Smooth muscle cell (in vitro differentiated cells): ENCODE measurements around the gene RWDD1. TPM values are rescaled to one million over a fixed set of nuclear protein-coding genes. Genes with fewer than 3 reads are reported as not detected.

Experiments used
- DNase-seq: peaks from one replicate; lab custom pipeline; 2025; ENCODE audit not compliant: unreplicated experiment; lab: John Stamatoyannopoulos, UW
- H2AFZ ChIP-seq: fragments of 200-600 bp; sonication (generic); 2 replicates; pipeline ENCODE4 v1.6.0; 2016; ENCODE audit warnings: antibody characterized with exemption, low read depth, mild to moderate bottlenecking
- H3F3A ChIP-seq: fragments of 200-600 bp; sonication (generic); 2 replicates; pipeline ENCODE4 v1.6.0; 2017; ENCODE audit warnings: antibody characterized with exemption, low read depth
- H3K27ac ChIP-seq: fragments of 200-600 bp; sonication (generic); 2 replicates; pipeline ENCODE4 v1.5.1; 2016; ENCODE audit warnings: low read depth, mild to moderate bottlenecking
- H3K27me3 ChIP-seq: fragments of 200-600 bp; sonication (generic); 2 replicates; pipeline ENCODE4 v1.6.1; 2016; ENCODE audit warnings: low read depth, mild to moderate bottlenecking
- H3K36me3 ChIP-seq: fragments of 200-600 bp; sonication (generic); 2 replicates; pipeline ENCODE4 v1.5.1; 2016; ENCODE audit warnings: low read depth
- H3K4me1 ChIP-seq: fragments of 200-600 bp; sonication (generic); 2 replicates; pipeline ENCODE4 v1.5.1; 2016; ENCODE audit warnings: low read depth
- H3K4me2 ChIP-seq: fragments of 200-600 bp; sonication (generic); 2 replicates; pipeline ENCODE4 v1.6.0; 2016; ENCODE audit warnings: mild to moderate bottlenecking
- H3K4me3 ChIP-seq: fragments of 200-600 bp; sonication (generic); 2 replicates; pipeline ENCODE4 v1.5.1; 2016; ENCODE audit warnings: mild to moderate bottlenecking
- H3K79me2 ChIP-seq: fragments of 200-600 bp; sonication (generic); 2 replicates; pipeline ENCODE4 v1.6.0; 2016; ENCODE audit warnings: low read depth, mild to moderate bottlenecking
- H3K9ac ChIP-seq: fragments of 200-600 bp; sonication (generic); 2 replicates; pipeline ENCODE4 v1.6.0; 2016; ENCODE audit warnings: low read depth
- H3K9me3 ChIP-seq: fragments of 200-600 bp; sonication (generic); replicated peaks from 2 replicates; pipeline ENCODE4 v1.5.1; 2016; ENCODE audit warnings: low read depth
- H4K20me1 ChIP-seq: fragments of 200-600 bp; sonication (generic); 2 replicates; pipeline ENCODE4 v1.6.0; 2016; ENCODE audit warnings: low read depth
- WGBS: methylation state at CpG from one replicate; pipeline ENCODE4 v1.1.7; 2016; ENCODE audit warnings: low lambda C conversion rate; 5-methylcytosine and 5-hydroxymethylcytosine counted together
- polyA plus RNA-seq: library from polyadenylated mRNA; unstranded; fragments of >200 nt; fragmentation: Nextera tagmentation; extraction: Ambion mirVana; gene quantifications from 2 replicates; pipeline ENCODE4 v1.2.1, GENCODE V29; 2016
- total RNA-seq: library from RNA; depleted of rRNA; stranded (reverse); fragments of >200 nt; gene quantifications from 2 replicates; pipeline ENCODE4 v1.2.3, GENCODE V29; 2014
- TF ChIP-seq, protein P1 (sequence below): fragments of 200-600 bp; sonication (generic); IDR thresholded peaks from 2 replicates; pipeline ENCODE4 v1.5.1; 2017; ENCODE audit warnings: borderline replicate concordance, mild to moderate bottlenecking, antibody characterized with exemption; ENCODE audit not compliant: insufficient read depth, poor library complexity, severe bottlenecking

RWDD1 gene
- total and polyA plus RNA-seq, 2 experiments from 2014 or later: 64.0 to 69.4 TPM

GRCh38 chr6:116564311-116564710 is 7.0 kb upstream of the RWDD1 start:
- Histone ChIP-seq H4K20me1 (no peaks in the 10 kb centered on the region), H3K9ac (no peak overlapping the region), H3K36me3 (no peaks in the 10 kb centered on the region), H3K27me3 (no peaks in the 10 kb centered on the region), H3K27ac (no peak overlapping the region), H3K4me1 (no peaks in the 10 kb centered on the region), H2AFZ (no peak overlapping the region), H3K9me3 (no peaks in the 10 kb centered on the region), H3K79me2 (no peaks in the 10 kb centered on the region), H3F3A (peaks cover 5% of the 10 kb centered on the region), H3K4me3 (no peak overlapping the region), H3K4me2 (no peak overlapping the region)
- no peak for DNase-seq
- TF ChIP-seq, protein P1, sequence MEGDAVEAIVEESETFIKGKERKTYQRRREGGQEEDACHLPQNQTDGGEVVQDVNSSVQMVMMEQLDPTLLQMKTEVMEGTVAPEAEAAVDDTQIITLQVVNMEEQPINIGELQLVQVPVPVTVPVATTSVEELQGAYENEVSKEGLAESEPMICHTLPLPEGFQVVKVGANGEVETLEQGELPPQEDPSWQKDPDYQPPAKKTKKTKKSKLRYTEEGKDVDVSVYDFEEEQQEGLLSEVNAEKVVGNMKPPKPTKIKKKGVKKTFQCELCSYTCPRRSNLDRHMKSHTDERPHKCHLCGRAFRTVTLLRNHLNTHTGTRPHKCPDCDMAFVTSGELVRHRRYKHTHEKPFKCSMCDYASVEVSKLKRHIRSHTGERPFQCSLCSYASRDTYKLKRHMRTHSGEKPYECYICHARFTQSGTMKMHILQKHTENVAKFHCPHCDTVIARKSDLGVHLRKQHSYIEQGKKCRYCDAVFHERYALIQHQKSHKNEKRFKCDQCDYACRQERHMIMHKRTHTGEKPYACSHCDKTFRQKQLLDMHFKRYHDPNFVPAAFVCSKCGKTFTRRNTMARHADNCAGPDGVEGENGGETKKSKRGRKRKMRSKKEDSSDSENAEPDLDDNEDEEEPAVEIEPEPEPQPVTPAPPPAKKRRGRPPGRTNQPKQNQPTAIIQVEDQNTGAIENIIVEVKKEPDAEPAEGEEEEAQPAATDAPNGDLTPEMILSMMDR: no peak
- WGBS: 88% methylated on average over 7 of the region's 7 CpGs

DNA sequence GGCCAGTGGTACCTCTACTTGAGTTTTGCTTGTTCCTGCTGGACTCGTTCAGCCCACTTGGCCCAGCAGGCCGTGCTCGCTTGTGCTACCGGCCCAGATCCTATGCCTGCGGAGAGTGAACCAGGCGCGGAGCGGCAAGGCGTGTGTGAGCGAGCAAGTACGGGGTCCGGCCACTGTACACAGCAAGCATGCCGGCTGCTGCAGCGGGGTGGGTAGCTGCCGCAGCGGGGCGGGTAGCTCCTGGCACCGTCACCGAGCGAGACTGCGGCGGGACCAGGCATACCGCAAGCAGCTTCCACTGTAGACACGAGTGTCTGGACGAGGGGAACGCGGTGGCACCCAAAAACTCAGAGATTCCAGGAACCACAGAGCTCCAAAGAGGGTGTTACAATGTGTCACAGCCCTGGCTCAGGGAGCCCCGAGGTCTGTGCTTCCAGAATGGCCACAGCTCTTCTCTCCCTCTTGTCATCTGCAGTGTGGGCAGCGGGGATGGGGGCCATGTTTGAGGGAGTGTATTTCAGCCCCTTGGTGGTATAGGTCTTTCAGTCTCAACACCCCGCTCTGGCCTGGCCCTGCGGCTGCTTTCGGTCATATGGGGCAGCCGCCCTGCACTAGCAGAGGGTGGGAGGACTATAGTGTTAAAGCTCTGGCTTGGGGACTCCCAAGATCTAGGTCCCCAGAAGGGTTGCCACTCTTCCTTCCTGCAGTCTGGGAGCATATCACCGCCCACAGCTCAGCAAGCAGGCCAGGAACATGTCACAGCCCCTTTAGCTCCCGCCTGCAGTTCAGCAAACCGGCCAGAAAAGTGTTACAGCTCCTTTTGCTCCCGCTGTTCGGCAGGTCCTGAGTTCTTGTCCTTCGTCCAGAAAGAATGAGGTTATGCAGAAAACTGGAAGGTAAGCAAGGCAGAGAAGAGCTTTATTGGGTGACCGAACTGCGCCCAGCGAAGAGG is 6.1 kb upstream of the RWDD1 start:
- peaks cover 5% of the 10 kb centered on the region for H3K79me2 ChIP-seq
- TF ChIP-seq, protein P1: no peak
- WGBS: 92% methylated on average over 30 of the region's 42 CpGs

DNA sequence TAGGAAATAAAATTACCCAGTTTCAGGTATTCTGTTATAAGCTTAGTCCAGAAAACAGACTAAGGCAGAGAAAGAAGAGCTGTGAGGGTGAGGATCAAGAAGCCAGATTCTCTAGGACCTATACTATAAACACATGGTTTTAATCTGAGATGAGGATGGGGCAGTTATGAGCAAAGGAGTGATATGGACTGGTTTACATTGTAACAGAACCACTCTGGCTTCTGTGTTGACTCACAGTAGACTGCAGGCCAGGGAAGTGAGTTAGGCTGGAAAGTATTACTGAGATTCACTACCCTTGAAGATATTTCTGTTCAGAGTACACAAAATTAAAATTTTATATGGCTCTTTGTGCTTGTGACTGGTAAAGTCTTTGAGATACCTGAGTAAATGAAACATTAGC is 3.2 kb upstream of the RWDD1 start:
- H4K20me1 ChIP-seq: peaks cover 8% of the 10 kb centered on the region
- no peaks in the 10 kb centered on the region for H3K36me3 ChIP-seq
- H3K4me3 ChIP-seq: no peak overlapping the region
- H3K27me3 ChIP-seq: no peaks in the 10 kb centered on the region
- H2AFZ ChIP-seq: no peak overlapping the region
- H3K79me2 ChIP-seq: peaks cover 25% of the 10 kb centered on the region
- peak overlapping the region; percentile 69 for H3K27ac ChIP-seq
- DNase-seq: no peak
- TF ChIP-seq, protein P1: no peak
- peaks cover 20% of the 10 kb centered on the region for H3K4me1 ChIP-seq
- H3F3A ChIP-seq: peaks cover 5% of the 10 kb centered on the region
- no peaks in the 10 kb centered on the region for H3K9me3 ChIP-seq
- H3K4me2 ChIP-seq: peak overlapping the region; percentile 41
- peak overlapping the region; percentile 7 for H3K9ac ChIP-seq

More for the DNA sequence above, 6.1 kb upstream of the RWDD1 start:
- no peaks in the 10 kb centered on the region for H3K9me3 ChIP-seq
- no peak for DNase-seq
- H3K27ac ChIP-seq: no peak overlapping the region
- no peak overlapping the region for H3K9ac ChIP-seq
- no peaks in the 10 kb centered on the region for H4K20me1 ChIP-seq
- H2AFZ ChIP-seq: no peak overlapping the region
- H3K4me1 ChIP-seq: peaks cover 6% of the 10 kb centered on the region
- no peak overlapping the region for H3K4me2 ChIP-seq
- H3F3A ChIP-seq: peaks cover 5% of the 10 kb centered on the region
- H3K27me3 ChIP-seq: no peaks in the 10 kb centered on the region
- H3K4me3 ChIP-seq: no peak overlapping the region
- no peaks in the 10 kb centered on the region for H3K36me3 ChIP-seq
